CD8-positive, alpha-beta memory T cell (primary cell): ENCODE results near the gene TENT4A. TPM values are rescaled to one million over a fixed set of nuclear protein-coding genes. Genes with fewer than 3 reads are reported as not detected.

ENCODE experiments used
- CTCF ChIA-PET: fragments of 350-600 bp; sonication (Branson Sonifier 250); formaldehyde crosslinking; loops from one replicate; lab custom pipeline; 2021; ENCODE audit warnings: antibody characterized with exemption; lab: Charles Lee
- POLR2A ChIA-PET: fragments of 350-600 bp; sonication (Branson Sonifier 250); formaldehyde crosslinking; loops from one replicate; lab custom pipeline; 2021; ENCODE audit warnings: antibody characterized with exemption; lab: Charles Lee
- DNase-seq, 5 donors: peaks; one replicate each; pipeline versions ENCODE4 v3.0.0 to v3.0.0-alpha.2; 2020 to 2022; ENCODE audit warnings: mixed read lengths in 1 of 5
- H3K27ac ChIP-seq: one replicate; pipeline ENCODE4 v1.7.0; 2013; ENCODE audit warnings: low read depth, mild to moderate bottlenecking, low read length, moderate library complexity
- H3K27me3 ChIP-seq: 2 replicates; pipeline ENCODE4 v1.7.0; 2013; ENCODE audit warnings: low read length, mild to moderate bottlenecking; ENCODE audit not compliant: insufficient read depth, poor library complexity, severe bottlenecking
- H3K36me3 ChIP-seq: 2 replicates; pipeline ENCODE4 v1.7.0; 2013; ENCODE audit warnings: mild to moderate bottlenecking, low read length, moderate library complexity; ENCODE audit not compliant: insufficient read depth
- H3K4me1 ChIP-seq: 2 replicates; pipeline ENCODE4 v1.7.0; 2013; ENCODE audit warnings: mild to moderate bottlenecking, low read length, moderate library complexity; ENCODE audit not compliant: insufficient read depth
- H3K4me3 ChIP-seq: 2 replicates; pipeline ENCODE4 v1.7.0; 2013; ENCODE audit warnings: mild to moderate bottlenecking, low read length
- H3K9me3 ChIP-seq: 2 replicates; pipeline ENCODE4 v1.7.0; 2013; ENCODE audit warnings: mild to moderate bottlenecking, low read length
- H3K27ac Mint-ChIP-seq, 8 donors: one replicate each; pipeline ENCODE4 v1.8.0; 2020 to 2021; ENCODE audit warnings: mixed read lengths in 8 of 8, mild to moderate bottlenecking in 6 of 8, inconsistent platforms in 3 of 8, moderate library complexity in 3 of 8
- H3K27me3 Mint-ChIP-seq, 2 donors: one replicate each; pipeline ENCODE4 v1.8.0; 2020 to 2021; ENCODE audit warnings: mixed read lengths in 2 of 2, mild to moderate bottlenecking in 1 of 2, moderate library complexity in 1 of 2
- H3K36me3 Mint-ChIP-seq, 3 donors: one replicate each; pipeline ENCODE4 v1.8.0; 2020 to 2021; ENCODE audit warnings: mixed read lengths in 3 of 3, inconsistent platforms in 1 of 3, mild to moderate bottlenecking in 1 of 3
- H3K4me1 Mint-ChIP-seq, 3 donors: one replicate each; pipeline ENCODE4 v1.8.0; 2020 to 2021; ENCODE audit warnings: mixed read lengths in 3 of 3, inconsistent platforms in 1 of 3, mild to moderate bottlenecking in 1 of 3
- H3K4me3 Mint-ChIP-seq, 7 donors: one replicate each; pipeline ENCODE4 v1.8.0; 2020 to 2021; ENCODE audit warnings: mixed read lengths in 7 of 7, mild to moderate bottlenecking in 6 of 7, moderate library complexity in 4 of 7, inconsistent platforms in 2 of 7
- H3K9me3 Mint-ChIP-seq, 5 donors: one replicate each; pipeline ENCODE4 v1.8.0; 2020 to 2022; ENCODE audit warnings: mixed read lengths in 5 of 5, mild to moderate bottlenecking in 3 of 5, moderate library complexity in 2 of 5, inconsistent platforms in 1 of 5
- polyA plus RNA-seq: library from polyadenylated mRNA; unstranded; fragments of 300-500 nt; fragmentation: Illumina TruSeq; gene quantifications from one replicate; pipeline ENCODE4 v1.2.3, GENCODE V29; 2021
- total RNA-seq, 2 experiments: library from RNA; stranded (reverse); gene quantifications; one replicate each; pipeline ENCODE4 v1.2.3, GENCODE V29; 2021

The TENT4A gene
- total and polyA plus RNA-seq, 3 experiments from 2014 or later = 1.1 to 28.4 (median 25.6) TPM

DNA sequence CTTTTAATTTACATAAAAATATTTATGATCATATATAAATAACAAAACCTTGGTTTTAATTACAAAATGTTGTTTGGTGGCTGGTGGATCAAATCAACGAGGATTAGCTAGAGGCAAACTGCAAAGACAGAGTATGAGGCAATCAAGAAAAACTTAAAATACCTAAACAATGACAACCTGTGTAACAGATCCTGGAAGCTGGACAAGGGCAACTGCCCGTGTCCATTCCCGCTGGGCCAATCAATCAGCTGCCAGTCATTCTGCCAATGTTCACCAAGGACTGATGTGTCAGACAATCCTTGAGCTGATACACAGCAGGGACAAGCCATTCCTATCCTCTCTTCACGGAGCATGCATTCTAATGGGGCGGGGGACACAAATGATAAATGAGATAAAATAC is 3.2 kb upstream of the TENT4A start:
- H3K4me1 ChIP-seq = peaks cover 4% of the 10 kb centered on the region
- ChIA-PET CTCF (no interaction called here), POLR2A (no interaction called here)
- H3K4me3 Mint-ChIP-seq = peak overlapping the region in 2 of 7 donors; percentile 42 to 98
- H3K27me3 Mint-ChIP-seq = no peaks in the 10 kb centered on the region
- no peaks in the 10 kb centered on the region for H3K9me3 Mint-ChIP-seq
- H3K9me3 ChIP-seq = no peaks in the 10 kb centered on the region
- peaks cover 10 to 15% (median 15%) of the 10 kb centered on the region in 3 donors for H3K4me1 Mint-ChIP-seq
- peaks cover 0 to 8% (median 0%) of the 10 kb centered on the region in 3 donors for H3K36me3 Mint-ChIP-seq
- peak overlapping the region in 2 of 8 donors; percentile 57 to 94 for H3K27ac Mint-ChIP-seq
- H3K4me3 ChIP-seq = no peak overlapping the region
- DNase-seq = no peak
- H3K36me3 ChIP-seq = no peaks in the 10 kb centered on the region
- no peak overlapping the region for H3K27ac ChIP-seq
- no peaks in the 10 kb centered on the region for H3K27me3 ChIP-seq

DNA sequence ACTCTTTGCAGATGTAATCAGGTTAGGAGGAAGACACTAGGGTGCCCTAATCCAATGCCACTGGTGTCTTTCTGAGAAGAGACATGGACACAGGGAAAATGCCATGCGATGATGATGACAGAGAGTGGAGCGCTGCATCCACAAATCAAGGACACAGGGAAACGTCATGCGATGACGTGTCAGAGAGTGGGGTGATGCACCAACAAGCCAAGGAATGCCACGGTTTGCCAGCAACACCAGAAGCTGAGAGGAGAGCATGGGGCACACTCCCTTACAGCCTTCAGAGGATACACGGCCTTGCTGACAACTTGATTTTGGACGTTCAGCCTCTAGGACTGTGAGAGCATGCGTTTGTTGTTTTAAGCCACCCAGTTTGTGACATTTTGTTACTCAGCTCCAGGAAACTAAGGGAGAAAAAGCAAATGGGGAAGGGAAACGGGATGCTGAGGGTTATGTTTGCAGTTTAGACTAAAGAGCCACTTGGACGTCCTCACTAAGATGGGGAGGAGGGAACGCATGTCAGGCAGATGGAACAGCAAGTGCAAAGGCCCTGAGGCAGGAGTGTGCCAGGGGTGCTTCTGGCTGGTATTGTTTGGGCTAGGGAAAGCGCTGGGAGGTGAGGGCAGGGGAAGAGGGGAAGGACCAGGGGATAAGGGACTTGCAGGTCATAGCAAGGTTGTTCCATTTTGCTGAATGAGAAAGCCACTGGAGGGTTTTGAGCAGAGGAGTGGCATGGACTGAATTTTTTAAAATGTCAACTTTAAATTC is 2.5 kb upstream of the TENT4A start:
- CTCF ChIA-PET = no interaction called here

DNA sequence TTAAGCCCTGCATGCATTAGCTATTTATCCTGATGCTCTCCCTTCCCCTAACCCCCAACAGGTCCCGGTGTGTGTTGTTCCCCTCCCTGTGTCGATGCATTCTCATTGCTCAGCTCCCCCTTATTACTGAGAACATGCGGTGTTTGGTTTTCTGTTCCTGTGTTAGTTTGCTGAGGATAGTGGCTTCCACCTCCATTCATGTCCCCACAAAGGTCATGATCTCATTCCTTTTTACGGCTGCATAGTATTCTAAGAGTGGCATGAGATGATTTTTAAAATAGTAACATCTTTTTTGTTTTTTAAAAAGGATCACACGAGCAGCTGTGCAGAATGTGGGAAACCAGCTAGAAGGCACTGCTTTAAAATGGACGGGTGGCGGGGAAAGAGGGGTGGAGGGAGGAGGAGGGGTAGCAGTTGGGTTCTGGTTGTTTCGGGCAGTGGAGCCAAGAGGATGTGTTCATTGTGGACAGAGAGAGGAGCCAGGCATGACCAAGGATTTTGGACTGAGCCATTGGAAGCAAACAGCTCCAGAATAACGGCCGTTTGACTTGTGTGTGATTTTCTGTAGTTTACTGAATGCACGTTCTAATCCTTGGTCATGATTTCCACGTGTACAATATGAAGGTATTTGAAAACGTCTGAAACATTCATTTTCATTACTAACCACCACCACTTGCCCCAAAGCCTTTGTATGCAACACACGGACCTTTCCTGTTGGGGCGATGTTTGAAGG is 1.7 kb upstream of the TENT4A start:
- H3K27ac Mint-ChIP-seq = peak overlapping the region; percentile 87 to 95 (median 94)
- no peaks in the 10 kb centered on the region for H3K36me3 ChIP-seq
- peak overlapping the region; percentile 84 for H3K4me3 ChIP-seq
- peaks cover 0 to 12% (median 0%) of the 10 kb centered on the region in 3 donors for H3K36me3 Mint-ChIP-seq
- H3K9me3 Mint-ChIP-seq = no peaks in the 10 kb centered on the region
- H3K27ac ChIP-seq = peak overlapping the region; percentile 85
- no peaks in the 10 kb centered on the region for H3K9me3 ChIP-seq
- peaks cover 25 to 30% (median 30%) of the 10 kb centered on the region in 3 donors for H3K4me1 Mint-ChIP-seq
- H3K27me3 ChIP-seq = no peaks in the 10 kb centered on the region
- H3K4me3 Mint-ChIP-seq = peak overlapping the region; percentile 88 to 98 (median 91)
- H3K27me3 Mint-ChIP-seq = no peaks in the 10 kb centered on the region
- CTCF ChIA-PET = interaction anchor here (0.9 to 1.9 kb wide), 2 partner anchors 76 to 79 kb away, joined by 3 to 7 read pairs; partner anchors contain the start of genes NSUN2 and SRD5A1
- POLR2A ChIA-PET = interaction anchor here (0.6 to 2.8 kb wide), 2 partner anchors 79 to 1157 kb away, joined by 3 to 20 read pairs; partner anchors contain the start of genes FASTKD3, MTRR, NSUN2 and SRD5A1
- H3K4me1 ChIP-seq = peaks cover 19% of the 10 kb centered on the region
- no peak for DNase-seq

More for the DNA sequence above, 2.5 kb upstream of the TENT4A start:
- Histone ChIP-seq H3K9me3 (no peaks in the 10 kb centered on the region), H3K36me3 (no peaks in the 10 kb centered on the region), H3K27ac (no peak overlapping the region), H3K27me3 (no peaks in the 10 kb centered on the region), H3K4me1 (peaks cover 11% of the 10 kb centered on the region), H3K4me3 (no peak overlapping the region)
- Mint-ChIP-seq H3K9me3 (no peaks in the 10 kb centered on the region), H3K4me3 (peak overlapping the region in 6 of 7 donors; percentile 54 to 98 (median 84)), H3K27ac (peak overlapping the region in 4 of 8 donors; percentile 37 to 94 (median 60)), H3K36me3 (peaks cover 0 to 12% (median 0%) of the 10 kb centered on the region in 3 donors), H3K27me3 (no peaks in the 10 kb centered on the region), H3K4me1 (peaks cover 16 to 22% (median 22%) of the 10 kb centered on the region in 3 donors)
- POLR2A ChIA-PET = interaction anchor here (2.8 kb wide), 1 partner anchor 78 kb away, joined by 20 read pairs; the partner anchor contains the start of genes NSUN2 and SRD5A1
- DNase-seq = no peak

DNA sequence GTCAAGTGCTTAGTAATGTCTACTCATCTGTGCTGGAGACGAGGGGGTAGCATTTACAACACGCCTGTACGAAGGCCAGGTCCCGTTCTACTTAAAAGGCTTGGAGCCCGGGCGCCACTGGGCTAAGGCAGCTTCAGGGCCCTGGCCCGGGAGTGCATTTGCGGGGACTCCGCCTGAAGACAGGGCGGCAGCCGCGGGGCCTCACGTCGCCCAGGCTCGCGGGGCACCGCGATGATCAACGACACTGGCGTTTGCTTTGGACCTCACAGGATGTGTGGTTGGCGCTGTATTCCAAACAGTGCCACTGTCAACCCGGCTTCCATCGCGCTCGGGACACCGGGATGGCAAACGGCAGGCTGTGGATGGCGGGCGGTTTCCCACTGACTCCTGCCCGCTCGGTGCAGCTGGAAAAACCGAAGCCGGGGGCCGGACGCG is 1.1 kb upstream of the TENT4A start:
- Mint-ChIP-seq H3K27ac (peak overlapping the region; percentile 87 to 95 (median 94)), H3K27me3 (no peaks in the 10 kb centered on the region), H3K4me3 (peak overlapping the region; percentile 88 to 98 (median 91)), H3K4me1 (peaks cover 30 to 36% (median 36%) of the 10 kb centered on the region in 3 donors), H3K9me3 (no peaks in the 10 kb centered on the region), H3K36me3 (peaks cover 0 to 12% (median 0%) of the 10 kb centered on the region in 3 donors)
- no peaks in the 10 kb centered on the region for H3K27me3 ChIP-seq
- H3K4me3 ChIP-seq = peak overlapping the region; percentile 84
- POLR2A ChIA-PET = interaction anchor here (2.8 kb wide), 1 partner anchor 79 kb away, joined by 20 read pairs; the partner anchor contains the start of genes NSUN2 and SRD5A1
- no peaks in the 10 kb centered on the region for H3K36me3 ChIP-seq
- H3K27ac ChIP-seq = peak overlapping the region; percentile 85
- H3K4me1 ChIP-seq = peaks cover 25% of the 10 kb centered on the region
- DNase-seq = peak; percentile 30 to 62 (median 40)
- no peaks in the 10 kb centered on the region for H3K9me3 ChIP-seq
- CTCF ChIA-PET = interaction anchor here (0.9 to 1.9 kb wide), 2 partner anchors 77 to 80 kb away, joined by 3 to 7 read pairs; partner anchors contain the start of genes NSUN2 and SRD5A1

DNA sequence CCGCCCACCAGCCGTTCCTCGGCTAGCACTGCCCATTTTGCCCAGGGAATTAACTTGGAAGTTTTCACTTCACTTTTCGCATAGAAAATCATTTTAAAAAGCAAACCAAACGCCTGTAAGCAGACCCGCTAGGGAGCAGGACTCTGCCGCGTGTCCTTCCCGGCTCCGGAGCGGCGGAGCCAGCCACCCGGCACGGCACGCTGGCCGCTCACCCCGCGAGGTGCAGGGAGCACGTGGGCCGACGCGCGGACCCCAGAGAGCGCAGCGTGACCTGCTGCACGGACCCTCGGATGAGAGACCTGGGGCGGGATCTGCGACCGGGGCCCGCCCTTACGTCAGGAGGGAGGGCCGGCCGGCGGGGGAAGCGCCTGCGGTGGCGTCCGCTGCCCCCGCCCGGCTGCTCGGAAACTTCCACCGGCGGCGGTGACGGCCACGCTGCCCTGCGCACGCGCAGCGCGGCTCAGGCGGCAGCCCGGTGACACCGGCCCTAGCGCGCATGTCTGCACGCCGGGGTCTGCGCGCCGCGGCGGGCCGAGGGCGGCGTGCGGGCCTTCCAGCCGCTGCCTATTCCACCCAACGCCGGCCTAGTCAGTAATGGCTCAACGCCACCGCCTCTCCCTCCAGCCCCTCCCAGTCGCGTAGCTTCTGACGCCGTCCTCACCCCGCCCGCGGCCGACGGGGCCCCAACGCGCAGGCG is 507 bp upstream of the TENT4A start:
- peak overlapping the region; percentile 88 to 98 (median 91) for H3K4me3 Mint-ChIP-seq

DNA sequence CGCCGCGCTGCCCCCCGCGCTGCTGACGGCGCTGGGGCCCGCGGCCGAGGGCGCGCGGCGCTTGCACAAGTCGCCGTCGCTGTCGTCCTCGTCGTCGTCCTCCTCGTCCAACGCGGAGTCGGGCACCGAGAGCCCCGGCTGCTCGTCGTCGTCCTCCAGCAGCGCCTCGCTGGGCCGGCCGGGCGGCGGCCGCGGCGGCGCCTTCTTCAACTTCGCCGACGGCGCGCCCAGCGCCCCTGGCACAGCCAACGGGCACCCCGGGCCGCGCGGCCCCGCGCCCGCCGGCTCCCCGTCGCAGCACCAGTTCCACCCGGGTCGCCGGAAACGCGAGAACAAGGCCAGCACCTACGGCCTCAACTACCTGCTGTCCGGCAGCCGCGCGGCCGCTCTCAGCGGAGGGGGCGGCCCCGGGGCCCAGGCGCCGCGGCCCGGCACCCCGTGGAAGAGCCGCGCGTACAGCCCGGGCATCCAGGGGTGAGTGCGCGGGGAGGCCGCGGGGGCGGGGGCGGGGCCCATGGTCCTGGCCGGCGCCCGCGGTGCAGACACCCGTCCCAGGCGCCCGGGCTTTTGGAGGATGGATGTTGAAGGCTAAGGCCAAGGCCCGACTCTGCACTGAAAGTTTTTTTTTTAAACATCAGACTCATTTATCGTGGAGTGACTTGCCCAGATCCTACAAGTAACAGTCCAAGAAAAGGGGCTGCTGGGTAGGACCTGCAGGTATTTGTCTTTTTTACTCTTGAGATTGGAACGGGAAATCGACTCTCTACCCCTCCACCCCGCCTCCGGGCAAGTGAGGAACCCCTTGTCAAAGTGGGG is 1.2 kb downstream of the TENT4A start:
- Histone ChIP-seq H3K9me3 (no peaks in the 10 kb centered on the region), H3K4me3 (peak overlapping the region; percentile 62), H3K4me1 (peaks cover 45% of the 10 kb centered on the region), H3K36me3 (no peaks in the 10 kb centered on the region), H3K27ac (peak overlapping the region; percentile 63), H3K27me3 (no peaks in the 10 kb centered on the region)
- CTCF ChIA-PET = no interaction called here
- H3K27ac Mint-ChIP-seq = peak overlapping the region; percentile 60 to 95 (median 91)
- H3K9me3 Mint-ChIP-seq = no peaks in the 10 kb centered on the region
- peak overlapping the region; percentile 89 to 92 (median 91) for H3K4me3 Mint-ChIP-seq
- H3K27me3 Mint-ChIP-seq = no peaks in the 10 kb centered on the region
- H3K36me3 Mint-ChIP-seq = peaks cover 0 to 24% (median 1%) of the 10 kb centered on the region in 3 donors
- POLR2A ChIA-PET = no interaction called here
- H3K4me1 Mint-ChIP-seq = peaks cover 50 to 59% (median 59%) of the 10 kb centered on the region in 3 donors
- peak in 3 of 5 donors; percentile 10 to 39 (median 19) for DNase-seq

More for the DNA sequence above, 507 bp upstream of the TENT4A start:
- no peaks in the 10 kb centered on the region for H3K27me3 Mint-ChIP-seq
- Histone ChIP-seq H3K27me3 (no peaks in the 10 kb centered on the region), H3K9me3 (no peaks in the 10 kb centered on the region), H3K4me1 (peaks cover 31% of the 10 kb centered on the region), H3K4me3 (peak overlapping the region; percentile 84), H3K36me3 (no peaks in the 10 kb centered on the region), H3K27ac (peak overlapping the region; percentile 85)
- H3K36me3 Mint-ChIP-seq = peaks cover 0 to 12% (median 0%) of the 10 kb centered on the region in 3 donors
- DNase-seq = peak; percentile 95 to 99 (median 98)
- H3K27ac Mint-ChIP-seq = peak overlapping the region; percentile 91 to 98 (median 94)
- ChIA-PET POLR2A (interaction anchor here (2.8 kb wide), 1 partner anchor 80 kb away, joined by 20 read pairs; the partner anchor contains the start of genes NSUN2 and SRD5A1), CTCF (interaction anchor here (0.9 to 1.9 kb wide), 3 partner anchors 77 to 1291 kb away, joined by 3 to 7 read pairs (median 3); partner anchors contain the start of genes ICE1, NSUN2 and SRD5A1)
- H3K9me3 Mint-ChIP-seq = no peaks in the 10 kb centered on the region
- peaks cover 35 to 42% (median 41%) of the 10 kb centered on the region in 3 donors for H3K4me1 Mint-ChIP-seq
